ENCODE data around the gene MTCL1. TPM values are rescaled to one million over a fixed set of nuclear protein-coding genes. Genes with fewer than 3 reads are reported as not detected.
A peak's percentile ranks its signal among the peaks of the same experiment; 100 is the strongest.

The MTCL1 gene
- total RNA-seq, 1 experiment from 2014 or later: 11.2 TPM

- Histone ChIP-seq H3K4me1 (ENCODE audit: insufficient read depth, low read length, poor library complexity, severe bottlenecking) (no peaks in the 10 kb centered on the region), H3K4me3 (ENCODE audit: low read depth, low read length, poor library complexity, severe bottlenecking) (no peak overlapping the region), H3K9me3 (ENCODE audit: low read depth, low read length, poor library complexity, severe bottlenecking) (no peaks in the 10 kb centered on the region), H3K27ac (ENCODE audit: low read depth, low read length, poor library complexity, severe bottlenecking) (no peak overlapping the region), H3K27me3 (replicated peaks; ENCODE audit: insufficient read depth, low read depth, low read length, poor library complexity) (no peaks in the 10 kb centered on the region), H3K36me3 (ENCODE audit: insufficient read depth, low read length, poor library complexity, severe bottlenecking) (no peaks in the 10 kb centered on the region)
- TF ChIP-seq CTCF (conservative IDR thresholded peaks at IDR 0.05; ENCODE audit: low read depth, low read length) (no peak), EZH2 (IDR thresholded peaks at IDR 0.05; ENCODE audit: borderline replicate concordance, low read depth, low read length, poor library complexity, severe bottlenecking) (no peak)
- DNase-seq (ENCODE audit: low spot score): no peak
- CTCF ChIA-PET: no interaction called here
- no TSS peak for BruUV-seq (replicated peaks)
- POLR2A ChIA-PET (ENCODE audit: low non-redundant PET): no interaction called here
- intact Hi-C loops (cut with micrococcal nuclease; ENCODE audit: unreplicated experiment): loop anchor here (10.0 kb wide), 1 partner anchor 66 kb away; no protein-coding TSS in a partner anchor
Observed at GRCh38 chr18:8741117-8741516, 35.8 kb downstream of the MTCL1 start.

GRCh38 chr18:8741532-8741931, 36.2 kb downstream of the MTCL1 start:
- intact Hi-C loops (cut with micrococcal nuclease; ENCODE audit: unreplicated experiment): loop anchor here (10.0 kb wide), 1 partner anchor 67 kb away; no protein-coding TSS in a partner anchor
- CTCF ChIA-PET: no interaction called here
- Histone ChIP-seq H3K4me3 (ENCODE audit: low read depth, low read length, poor library complexity, severe bottlenecking) (no peak overlapping the region), H3K27me3 (replicated peaks; ENCODE audit: insufficient read depth, low read depth, low read length, poor library complexity) (no peaks in the 10 kb centered on the region), H3K27ac (ENCODE audit: low read depth, low read length, poor library complexity, severe bottlenecking) (no peak overlapping the region), H3K4me1 (ENCODE audit: insufficient read depth, low read length, poor library complexity, severe bottlenecking) (no peaks in the 10 kb centered on the region), H3K36me3 (ENCODE audit: insufficient read depth, low read length, poor library complexity, severe bottlenecking) (no peaks in the 10 kb centered on the region), H3K9me3 (ENCODE audit: low read depth, low read length, poor library complexity, severe bottlenecking) (no peaks in the 10 kb centered on the region)
- no TSS peak for BruUV-seq (replicated peaks)
- POLR2A ChIA-PET (ENCODE audit: low non-redundant PET): no interaction called here
- peak; percentile 60 for DNase-seq (ENCODE audit: low spot score)
- TF ChIP-seq CTCF (conservative IDR thresholded peaks at IDR 0.05; ENCODE audit: low read depth, low read length): no peak
- no peak for TF ChIP-seq EZH2 (IDR thresholded peaks at IDR 0.05; ENCODE audit: borderline replicate concordance, low read depth, low read length, poor library complexity, severe bottlenecking)

GRCh38 chr18:8742387-8743361, 37.3 kb downstream of the MTCL1 start:
- no peak for DNase-seq (ENCODE audit: low spot score)
- Histone ChIP-seq H3K27me3 (replicated peaks; ENCODE audit: insufficient read depth, low read depth, low read length, poor library complexity) (no peaks in the 10 kb centered on the region), H3K4me3 (ENCODE audit: low read depth, low read length, poor library complexity, severe bottlenecking) (no peak overlapping the region), H3K36me3 (ENCODE audit: insufficient read depth, low read length, poor library complexity, severe bottlenecking) (no peaks in the 10 kb centered on the region), H3K4me1 (ENCODE audit: insufficient read depth, low read length, poor library complexity, severe bottlenecking) (no peaks in the 10 kb centered on the region), H3K27ac (ENCODE audit: low read depth, low read length, poor library complexity, severe bottlenecking) (no peak overlapping the region), H3K9me3 (ENCODE audit: low read depth, low read length, poor library complexity, severe bottlenecking) (no peaks in the 10 kb centered on the region)
- ChIA-PET CTCF (no interaction called here), POLR2A (ENCODE audit: low non-redundant PET) (no interaction called here)
- BruUV-seq (replicated peaks): no TSS peak
- TF ChIP-seq CTCF (conservative IDR thresholded peaks at IDR 0.05; ENCODE audit: low read depth, low read length) (no peak), EZH2 (IDR thresholded peaks at IDR 0.05; ENCODE audit: borderline replicate concordance, low read depth, low read length, poor library complexity, severe bottlenecking) (no peak)
- intact Hi-C loops (cut with micrococcal nuclease; ENCODE audit: unreplicated experiment): loop anchor here (10.0 kb wide), 1 partner anchor 68 kb away; no protein-coding TSS in a partner anchor

All from A673 (cell line).